Epithelial cell of esophagus (primary cell): ENCODE measurements around the gene CRYBG3.

Experiments
- DNase-seq: peaks from one replicate; pipeline ENCODE4 v3.0.0; 2010; ENCODE audit warnings: low read depth
- H3K4me3 ChIP-seq: 2 replicates; pipeline ENCODE4 v1.5.1; 2011; ENCODE audit warnings: mild to moderate bottlenecking, low read length, control low read depth
- TF ChIP-seq, protein P1 (sequence below): IDR thresholded peaks from 2 replicates; pipeline ENCODE4 v1.5.1; 2011; ENCODE audit warnings: low read depth, mild to moderate bottlenecking, low read length, control low read depth, inconsistent platforms; ENCODE audit not compliant: insufficient read depth; ENCODE audit errors: missing control alignments

CRYBG3 gene

GRCh38 chr3:97939401-97939800, 117.6 kb downstream of the CRYBG3 start:
- TF ChIP-seq, protein P1, sequence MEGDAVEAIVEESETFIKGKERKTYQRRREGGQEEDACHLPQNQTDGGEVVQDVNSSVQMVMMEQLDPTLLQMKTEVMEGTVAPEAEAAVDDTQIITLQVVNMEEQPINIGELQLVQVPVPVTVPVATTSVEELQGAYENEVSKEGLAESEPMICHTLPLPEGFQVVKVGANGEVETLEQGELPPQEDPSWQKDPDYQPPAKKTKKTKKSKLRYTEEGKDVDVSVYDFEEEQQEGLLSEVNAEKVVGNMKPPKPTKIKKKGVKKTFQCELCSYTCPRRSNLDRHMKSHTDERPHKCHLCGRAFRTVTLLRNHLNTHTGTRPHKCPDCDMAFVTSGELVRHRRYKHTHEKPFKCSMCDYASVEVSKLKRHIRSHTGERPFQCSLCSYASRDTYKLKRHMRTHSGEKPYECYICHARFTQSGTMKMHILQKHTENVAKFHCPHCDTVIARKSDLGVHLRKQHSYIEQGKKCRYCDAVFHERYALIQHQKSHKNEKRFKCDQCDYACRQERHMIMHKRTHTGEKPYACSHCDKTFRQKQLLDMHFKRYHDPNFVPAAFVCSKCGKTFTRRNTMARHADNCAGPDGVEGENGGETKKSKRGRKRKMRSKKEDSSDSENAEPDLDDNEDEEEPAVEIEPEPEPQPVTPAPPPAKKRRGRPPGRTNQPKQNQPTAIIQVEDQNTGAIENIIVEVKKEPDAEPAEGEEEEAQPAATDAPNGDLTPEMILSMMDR: no peak
- H3K4me3 ChIP-seq: no peak overlapping the region
- DNase-seq: no peak

DNA sequence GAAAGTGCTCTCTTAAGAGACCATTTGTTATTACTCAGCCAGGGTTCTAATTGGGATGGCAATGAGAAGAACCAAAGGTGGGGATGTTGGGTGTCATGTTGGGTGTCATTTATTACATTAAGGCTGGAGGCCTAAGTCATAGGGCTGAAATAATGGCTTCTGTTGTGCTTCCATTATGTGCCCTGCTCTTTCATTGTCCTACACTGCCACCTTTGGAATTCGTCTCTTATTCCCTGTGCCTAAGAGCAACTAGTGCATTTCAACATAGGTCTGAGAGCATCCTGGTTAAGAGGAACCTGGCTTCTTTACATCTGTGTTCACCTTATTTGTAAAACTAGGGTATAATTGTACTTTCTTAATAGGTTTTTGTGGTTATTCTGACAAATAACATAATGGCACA, 118.2 kb downstream of the CRYBG3 start:
- TF ChIP-seq, protein P1: peak; percentile 13
- peak; percentile 26 for DNase-seq
- no peak overlapping the region for H3K4me3 ChIP-seq

GRCh38 chr3:97942801-97943546, 121.2 kb downstream of the CRYBG3 start:
- peak; percentile 33 for DNase-seq
- H3K4me3 ChIP-seq: no peak overlapping the region
- TF ChIP-seq, protein P1: no peak

GRCh38 chr3:97948351-97949109, 126.7 kb downstream of the CRYBG3 start:
- DNase-seq: no peak
- TF ChIP-seq, protein P1: no peak
- no peak overlapping the region for H3K4me3 ChIP-seq

GRCh38 chr3:97949110-97949485, 127.3 kb downstream of the CRYBG3 start:
- H3K4me3 ChIP-seq: no peak overlapping the region
- TF ChIP-seq, protein P1: no peak
- DNase-seq: no peak

GRCh38 chr3:97949743-97950142, 127.9 kb downstream of the CRYBG3 start:
- DNase-seq: no peak
- TF ChIP-seq, protein P1: no peak
- no peak overlapping the region for H3K4me3 ChIP-seq
